Central memory CD8-positive, alpha-beta T cell (primary cell): ENCODE measurements around the gene ANKRD9.

Experiments used
- ATAC-seq: fragments of 150-1000 bp; cut with Tn5 transposase; replicated peaks from 2 replicates; pipeline ENCODE4 v1.10.0; 2022; ENCODE audit warnings: mild to moderate bottlenecking, moderate FRiP score, moderate number of reproducible peaks; ENCODE audit not compliant: poor library complexity, severe bottlenecking; ENCODE audit errors: extremely low read depth
- DNase-seq, 2 donors: peaks; one replicate each; pipeline ENCODE4 v3.0.0; 2021; ENCODE audit warnings: low spot score in 2 of 2
- H3K27ac Mint-ChIP-seq: one replicate; pipeline ENCODE4 v1.8.0; 2022; ENCODE audit warnings: low read depth, mild to moderate bottlenecking, moderate library complexity, mixed read lengths
- H3K27me3 Mint-ChIP-seq: one replicate; pipeline ENCODE4 v1.8.0; 2022; ENCODE audit warnings: mixed read lengths
- H3K36me3 Mint-ChIP-seq: one replicate; pipeline ENCODE4 v1.8.0; 2022; ENCODE audit warnings: mild to moderate bottlenecking, moderate library complexity, mixed read lengths; ENCODE audit not compliant: insufficient read depth
- H3K4me1 Mint-ChIP-seq: one replicate; pipeline ENCODE4 v1.8.0; 2022; ENCODE audit warnings: mixed read lengths
- H3K4me3 Mint-ChIP-seq: one replicate; pipeline ENCODE4 v1.8.0; 2022; ENCODE audit warnings: mild to moderate bottlenecking, moderate library complexity, mixed read lengths
- H3K9me3 Mint-ChIP-seq: one replicate; pipeline ENCODE4 v1.8.0; 2022; ENCODE audit warnings: mixed read lengths

ANKRD9 gene

GRCh38 chr14:102496958-102497744 lies 12.4 kb downstream of the ANKRD9 start:
- H3K4me1 Mint-ChIP-seq: no peaks in the 10 kb centered on the region
- no peak for DNase-seq
- H3K9me3 Mint-ChIP-seq: no peaks in the 10 kb centered on the region
- ATAC-seq: no peak
- no peak overlapping the region for H3K27ac Mint-ChIP-seq
- H3K27me3 Mint-ChIP-seq: no peaks in the 10 kb centered on the region
- H3K4me3 Mint-ChIP-seq: no peak overlapping the region
- H3K36me3 Mint-ChIP-seq: peaks cover 2% of the 10 kb centered on the region

GRCh38 chr14:102496331-102496691 lies 13.3 kb downstream of the ANKRD9 start:
- no peaks in the 10 kb centered on the region for H3K9me3 Mint-ChIP-seq
- no peaks in the 10 kb centered on the region for H3K4me1 Mint-ChIP-seq
- peaks cover 2% of the 10 kb centered on the region for H3K36me3 Mint-ChIP-seq
- DNase-seq (no peak), ATAC-seq (no peak)
- no peak overlapping the region for H3K4me3 Mint-ChIP-seq
- H3K27me3 Mint-ChIP-seq: no peaks in the 10 kb centered on the region
- H3K27ac Mint-ChIP-seq: peak overlapping the region; percentile 86

- H3K4me3 Mint-ChIP-seq: no peak overlapping the region
- H3K4me1 Mint-ChIP-seq: no peaks in the 10 kb centered on the region
- H3K36me3 Mint-ChIP-seq: peaks cover 3% of the 10 kb centered on the region
- no peaks in the 10 kb centered on the region for H3K27me3 Mint-ChIP-seq
- peak overlapping the region; percentile 86 for H3K27ac Mint-ChIP-seq
- DNase-seq (no peak), ATAC-seq (no peak)
- H3K9me3 Mint-ChIP-seq: no peaks in the 10 kb centered on the region
These were observed 13.9 kb downstream of the ANKRD9 start for GRCh38 chr14:102495491-102496330.

GRCh38 chr14:102493585-102493984 lies 16.0 kb downstream of the ANKRD9 start:
- no peak overlapping the region for H3K27ac Mint-ChIP-seq
- no peaks in the 10 kb centered on the region for H3K9me3 Mint-ChIP-seq
- peaks cover 2% of the 10 kb centered on the region for H3K36me3 Mint-ChIP-seq
- H3K4me1 Mint-ChIP-seq: no peaks in the 10 kb centered on the region
- ATAC-seq (no peak), DNase-seq (no peak)
- no peaks in the 10 kb centered on the region for H3K27me3 Mint-ChIP-seq
- no peak overlapping the region for H3K4me3 Mint-ChIP-seq

- no peak for DNase-seq
- H3K9me3 Mint-ChIP-seq: no peaks in the 10 kb centered on the region
These were observed 16.5 kb downstream of the ANKRD9 start for GRCh38 chr14:102493096-102493495.

GRCh38 chr14:102492531-102492910 lies 17.1 kb downstream of the ANKRD9 start:
- DNase-seq (no peak), ATAC-seq (no peak)
- H3K4me1 Mint-ChIP-seq: no peaks in the 10 kb centered on the region
- H3K9me3 Mint-ChIP-seq: no peaks in the 10 kb centered on the region
- H3K4me3 Mint-ChIP-seq: no peak overlapping the region
- H3K36me3 Mint-ChIP-seq: peaks cover 2% of the 10 kb centered on the region
- H3K27ac Mint-ChIP-seq: no peak overlapping the region
- no peaks in the 10 kb centered on the region for H3K27me3 Mint-ChIP-seq

More at GRCh38 chr14:102493096-102493495, 16.5 kb downstream of the ANKRD9 start:
- no peak overlapping the region for H3K27ac Mint-ChIP-seq
- no peaks in the 10 kb centered on the region for H3K4me1 Mint-ChIP-seq
- H3K27me3 Mint-ChIP-seq: no peaks in the 10 kb centered on the region
- H3K36me3 Mint-ChIP-seq: peaks cover 2% of the 10 kb centered on the region
- no peak overlapping the region for H3K4me3 Mint-ChIP-seq
- no peak for ATAC-seq

GRCh38 chr14:102491786-102492530 lies 17.6 kb downstream of the ANKRD9 start:
- no peak for ATAC-seq
- H3K4me3 Mint-ChIP-seq: no peak overlapping the region
- DNase-seq: no peak
- H3K4me1 Mint-ChIP-seq: no peaks in the 10 kb centered on the region
- no peaks in the 10 kb centered on the region for H3K9me3 Mint-ChIP-seq
- H3K27me3 Mint-ChIP-seq: no peaks in the 10 kb centered on the region
- H3K27ac Mint-ChIP-seq: no peak overlapping the region
- H3K36me3 Mint-ChIP-seq: peaks cover 2% of the 10 kb centered on the region

GRCh38 chr14:102491366-102491765 lies 18.2 kb downstream of the ANKRD9 start:
- no peak overlapping the region for H3K4me3 Mint-ChIP-seq
- H3K27ac Mint-ChIP-seq: no peak overlapping the region
- peaks cover 2% of the 10 kb centered on the region for H3K36me3 Mint-ChIP-seq
- DNase-seq (no peak), ATAC-seq (no peak)
- no peaks in the 10 kb centered on the region for H3K4me1 Mint-ChIP-seq
- no peaks in the 10 kb centered on the region for H3K27me3 Mint-ChIP-seq
- no peaks in the 10 kb centered on the region for H3K9me3 Mint-ChIP-seq

- Mint-ChIP-seq H3K4me3 (no peak overlapping the region), H3K9me3 (no peaks in the 10 kb centered on the region), H3K27ac (no peak overlapping the region), H3K36me3 (peaks cover 2% of the 10 kb centered on the region), H3K27me3 (no peaks in the 10 kb centered on the region), H3K4me1 (no peaks in the 10 kb centered on the region)
- ATAC-seq: no peak
- no peak for DNase-seq
These were observed 19.1 kb downstream of the ANKRD9 start for GRCh38 chr14:102490456-102490855.

GRCh38 chr14:102487204-102487577 lies 22.4 kb downstream of the ANKRD9 start:
- no peak overlapping the region for H3K4me3 Mint-ChIP-seq
- H3K27ac Mint-ChIP-seq: no peak overlapping the region

GRCh38 chr14:102486513-102487203 lies 22.9 kb downstream of the ANKRD9 start:
- ATAC-seq: no peak
- H3K27ac Mint-ChIP-seq: no peak overlapping the region
- DNase-seq: no peak
- peaks cover 5% of the 10 kb centered on the region for H3K36me3 Mint-ChIP-seq
- no peak overlapping the region for H3K4me3 Mint-ChIP-seq
- H3K4me1 Mint-ChIP-seq: no peaks in the 10 kb centered on the region
- no peaks in the 10 kb centered on the region for H3K27me3 Mint-ChIP-seq
- H3K9me3 Mint-ChIP-seq: peaks cover 6% of the 10 kb centered on the region

More at GRCh38 chr14:102487204-102487577, 22.4 kb downstream of the ANKRD9 start:
- peaks cover 3% of the 10 kb centered on the region for H3K36me3 Mint-ChIP-seq
- H3K4me1 Mint-ChIP-seq: no peaks in the 10 kb centered on the region
- H3K27me3 Mint-ChIP-seq: no peaks in the 10 kb centered on the region
- ATAC-seq (no peak), DNase-seq (no peak)
- peaks cover 5% of the 10 kb centered on the region for H3K9me3 Mint-ChIP-seq
